Fibroblast of villous mesenchyme (primary cell): ENCODE measurements around the gene FRAT1. TPM values are rescaled to one million over a fixed set of nuclear protein-coding genes. Genes with fewer than 3 reads are reported as not detected.
A peak's percentile ranks its signal among the peaks of the same experiment; 100 is the strongest.

Experiments
- DNase-seq: peaks from one replicate; pipeline ENCODE4 v3.0.0-alpha.2; 2010; ENCODE audit warnings: low read depth
- H3K4me3 ChIP-seq: 2 replicates; pipeline ENCODE4 v1.5.1; 2011; ENCODE audit warnings: low read depth, mild to moderate bottlenecking, low read length
- CTCF ChIP-seq: IDR thresholded peaks from 2 replicates; pipeline ENCODE4 v1.5.1; 2012; ENCODE audit warnings: low read depth, mild to moderate bottlenecking, low read length; ENCODE audit not compliant: insufficient read depth
- total RNA-seq: library from RNA; depleted of rRNA; stranded (reverse); fragments of >200 nt; gene quantifications from 2 replicates; pipeline ENCODE4 v1.2.3, GENCODE V29; 2012

Gene FRAT1
- total RNA-seq, 1 donor: 1.7 TPM

- DNase-seq: no peak
- no peak for TF ChIP-seq CTCF
- H3K4me3 ChIP-seq: no peak overlapping the region
These were observed 30.9 kb downstream of the FRAT1 start for GRCh38 chr10:97349752-97350513.

GRCh38 chr10:97353945-97354344 is 34.9 kb downstream of the FRAT1 start:
- DNase-seq: no peak
- no peak overlapping the region for H3K4me3 ChIP-seq
- TF ChIP-seq CTCF: no peak

- peak; percentile 51 for TF ChIP-seq CTCF
- DNase-seq: peak; percentile 28
- H3K4me3 ChIP-seq: no peak overlapping the region
These were observed 36.5 kb downstream of the FRAT1 start for GRCh38 chr10:97355571-97355975.

GRCh38 chr10:97356318-97356914 is 37.3 kb downstream of the FRAT1 start:
- no peak for DNase-seq
- TF ChIP-seq CTCF: no peak
- no peak overlapping the region for H3K4me3 ChIP-seq

GRCh38 chr10:97356918-97357317 is 37.8 kb downstream of the FRAT1 start:
- H3K4me3 ChIP-seq: no peak overlapping the region
- no peak for DNase-seq
- TF ChIP-seq CTCF: no peak

- no peak for DNase-seq
- no peak for TF ChIP-seq CTCF
- H3K4me3 ChIP-seq: no peak overlapping the region
These were observed 39.3 kb downstream of the FRAT1 start for GRCh38 chr10:97358349-97358748.
